Breast epithelium (tissue), 4 donors: Measurements from ENCODE around the gene RNF150. TPM values are rescaled to one million over a fixed set of nuclear protein-coding genes. Genes with fewer than 3 reads are reported as not detected.

Experiments used
- DNase-seq, 2 donors: peaks; one replicate each; pipeline ENCODE4 v3.0.0-alpha.2; 2019; ENCODE audit warnings: low spot score in 2 of 2
- H3K27ac ChIP-seq, 2 donors: fragments of 200-600 bp; sonication (generic) in 1 of 2; one replicate each; pipeline ENCODE4 v1.5.1; 2016 to 2019; ENCODE audit warnings: mild to moderate bottlenecking in 1 of 2
- H3K27me3 ChIP-seq, 2 donors: fragments of 200-600 bp; sonication (generic) in 1 of 2; one replicate each; pipeline versions ENCODE4 v1.5.1 to v1.6.0; 2017 to 2019; ENCODE audit warnings: control low read depth in 1 of 2, mild to moderate bottlenecking in 1 of 2
- H3K36me3 ChIP-seq: fragments of 200-600 bp; one replicate; pipeline ENCODE4 v1.5.1; 2019
- H3K4me1 ChIP-seq, 2 donors: fragments of 200-600 bp; sonication (generic); one replicate each; pipeline ENCODE4 v1.5.1; 2016 to 2019; ENCODE audit warnings: control low read depth in 1 of 2
- H3K4me3 ChIP-seq, 3 donors: fragments of 200-600 bp; sonication (generic); 1 replicate in 2 of 3; 2 replicates in 1 of 3; pipeline ENCODE4 v1.5.1; 2016 to 2019; ENCODE audit warnings: mild to moderate bottlenecking in 3 of 3, moderate library complexity in 2 of 3
- H3K9me3 ChIP-seq, 2 donors: fragments of 200-600 bp; sonication (generic) in 1 of 2; one replicate each; pipeline ENCODE4 v1.5.1; 2016 to 2019; ENCODE audit warnings: control low read depth in 1 of 2
- CTCF ChIP-seq, 3 donors: fragments of 450-650 bp; IDR thresholded peaks; one replicate each; pipeline ENCODE4 v1.5.1; 2016 to 2017; ENCODE audit warnings: antibody characterized with exemption in 3 of 3, mild to moderate bottlenecking in 3 of 3, moderate library complexity in 3 of 3
- POLR2A ChIP-seq: fragments of 450-650 bp; IDR thresholded peaks from one replicate; pipeline ENCODE4 v1.6.1; 2016; ENCODE audit warnings: antibody characterized with exemption, mild to moderate bottlenecking, moderate library complexity
- POLR2AphosphoS5 ChIP-seq, 3 donors: sonication (generic); formaldehyde crosslinking; IDR thresholded peaks; one replicate each; pipeline ENCODE4 v1.6.1; 2017; ENCODE audit warnings: antibody characterized with exemption in 3 of 3
- intact Hi-C: fragments of 100-400 bp; cut with DNase I; formaldehyde crosslinking; loops from one replicate; pipeline ENCODE4 v1.15.1; 2023; ENCODE audit warnings: low total_unique reads
- total RNA-seq, 3 donors: library from RNA; depleted of rRNA; stranded (reverse); fragments of >200 nt; gene quantifications; one replicate each; pipeline ENCODE4 v1.1.0, GENCODE V29; 2016

Gene RNF150
- total RNA-seq, 3 donors from 2014 or later, result 5.6 to 19.7 (median 14.8) TPM

GRCh38 chr4:140851032-140851636 lies 282.1 kb downstream of the RNF150 start:
- H3K27ac ChIP-seq, result no peak overlapping the region
- TF ChIP-seq CTCF (IDR thresholded peaks at IDR 0.05) (peak; percentile 81 to 91 (median 90)), POLR2AphosphoS5 (IDR thresholded peaks at IDR 0.05) (no peak)
- DNase-seq, result no peak
- intact Hi-C loops, result no loop called here
- H3K9me3 ChIP-seq, result no peaks in the 10 kb centered on the region
- no peaks in the 10 kb centered on the region for H3K4me1 ChIP-seq
- no peak overlapping the region for H3K4me3 ChIP-seq
- H3K27me3 ChIP-seq, result no peaks in the 10 kb centered on the region
- no peaks in the 10 kb centered on the region for H3K36me3 ChIP-seq

GRCh38 chr4:140849526-140849925 lies 283.7 kb downstream of the RNF150 start:
- no peaks in the 10 kb centered on the region for H3K27me3 ChIP-seq
- H3K4me3 ChIP-seq, result no peak overlapping the region
- no peak for DNase-seq
- H3K36me3 ChIP-seq, result no peaks in the 10 kb centered on the region
- H3K9me3 ChIP-seq, result no peaks in the 10 kb centered on the region
- TF ChIP-seq CTCF (IDR thresholded peaks at IDR 0.05) (no peak), POLR2AphosphoS5 (IDR thresholded peaks at IDR 0.05) (no peak), POLR2A (no peak)
- H3K4me1 ChIP-seq, result no peaks in the 10 kb centered on the region
- no peak overlapping the region for H3K27ac ChIP-seq
- intact Hi-C loops, result no loop called here

GRCh38 chr4:140846736-140847135 lies 286.5 kb downstream of the RNF150 start:
- intact Hi-C loops, result no loop called here
- H3K27ac ChIP-seq, result no peak overlapping the region

GRCh38 chr4:140844061-140844460 lies 289.2 kb downstream of the RNF150 start:
- Histone ChIP-seq H3K4me3 (no peak overlapping the region), H3K36me3 (no peaks in the 10 kb centered on the region), H3K4me1 (no peaks in the 10 kb centered on the region), H3K9me3 (no peaks in the 10 kb centered on the region), H3K27ac (no peak overlapping the region), H3K27me3 (no peaks in the 10 kb centered on the region)
- no peak for DNase-seq
- intact Hi-C loops, result no loop called here
- TF ChIP-seq POLR2A (no peak), CTCF (IDR thresholded peaks at IDR 0.05) (no peak), POLR2AphosphoS5 (IDR thresholded peaks at IDR 0.05) (no peak)

More at GRCh38 chr4:140846736-140847135, 286.5 kb downstream of the RNF150 start:
- Histone ChIP-seq H3K9me3 (no peaks in the 10 kb centered on the region), H3K27me3 (no peaks in the 10 kb centered on the region), H3K4me3 (no peak overlapping the region), H3K36me3 (no peaks in the 10 kb centered on the region), H3K4me1 (no peaks in the 10 kb centered on the region)
- no peak for TF ChIP-seq POLR2AphosphoS5 (IDR thresholded peaks at IDR 0.05)
- no peak for TF ChIP-seq CTCF (IDR thresholded peaks at IDR 0.05)
- TF ChIP-seq POLR2A, result no peak
- no peak for DNase-seq

- no peak overlapping the region for H3K27ac ChIP-seq
- no peaks in the 10 kb centered on the region for H3K27me3 ChIP-seq
- H3K9me3 ChIP-seq, result no peaks in the 10 kb centered on the region
- no peaks in the 10 kb centered on the region for H3K36me3 ChIP-seq
- H3K4me1 ChIP-seq, result no peaks in the 10 kb centered on the region
- TF ChIP-seq CTCF (IDR thresholded peaks at IDR 0.05) (no peak), POLR2AphosphoS5 (IDR thresholded peaks at IDR 0.05) (no peak), POLR2A (no peak)
- DNase-seq, result no peak
- intact Hi-C loops, result no loop called here
- H3K4me3 ChIP-seq, result no peak overlapping the region
These were observed 292.1 kb downstream of the RNF150 start for GRCh38 chr4:140841186-140841585.
